ENCODE measurements around the gene ZBP1.

The ZBP1 gene

GRCh38 chr20:57564180-57564802 lies 55.9 kb downstream of the ZBP1 start:
- TF ChIP-seq CTCF (conservative IDR thresholded peaks at IDR 0.05) = no peak
- no peak overlapping the region for H3K27ac ChIP-seq

- no peak for TF ChIP-seq CTCF (conservative IDR thresholded peaks at IDR 0.05)
- H3K27ac ChIP-seq = no peak overlapping the region
Measured at GRCh38 chr20:57563522-57563921, 56.7 kb downstream of the ZBP1 start.

GRCh38 chr20:57562541-57563465 lies 57.4 kb downstream of the ZBP1 start:
- no peak for TF ChIP-seq CTCF (conservative IDR thresholded peaks at IDR 0.05)
- H3K27ac ChIP-seq = no peak overlapping the region

- TF ChIP-seq CTCF (conservative IDR thresholded peaks at IDR 0.05) = no peak
- H3K27ac ChIP-seq = no peak overlapping the region
Measured at GRCh38 chr20:57561356-57562279, 58.6 kb downstream of the ZBP1 start.

GRCh38 chr20:57560554-57561355 lies 59.5 kb downstream of the ZBP1 start, which contains the start of gene PCK1:
PCK1 (plus strand) TSS chr20:57561110; CDS start chr20:57561412, 302 bp downstream.
- TF ChIP-seq CTCF (conservative IDR thresholded peaks at IDR 0.05) = no peak
- H3K27ac ChIP-seq = no peak within 1 kb of the TSS

GRCh38 chr20:57559658-57560553 lies 60.3 kb downstream of the ZBP1 start:
- no peak overlapping the region for H3K27ac ChIP-seq
- TF ChIP-seq CTCF (conservative IDR thresholded peaks at IDR 0.05) = no peak
